ENCODE data around the gene PWWP2A. TPM values are rescaled to one million over a fixed set of nuclear protein-coding genes. Genes with fewer than 3 reads are reported as not detected.

PWWP2A gene
- total and polyA plus RNA-seq, 2 of the 8 experiments (the other 6 are each of a cell fraction or from before 2014, with no cell fraction given): 18.5 to 63.0 TPM

DNA sequence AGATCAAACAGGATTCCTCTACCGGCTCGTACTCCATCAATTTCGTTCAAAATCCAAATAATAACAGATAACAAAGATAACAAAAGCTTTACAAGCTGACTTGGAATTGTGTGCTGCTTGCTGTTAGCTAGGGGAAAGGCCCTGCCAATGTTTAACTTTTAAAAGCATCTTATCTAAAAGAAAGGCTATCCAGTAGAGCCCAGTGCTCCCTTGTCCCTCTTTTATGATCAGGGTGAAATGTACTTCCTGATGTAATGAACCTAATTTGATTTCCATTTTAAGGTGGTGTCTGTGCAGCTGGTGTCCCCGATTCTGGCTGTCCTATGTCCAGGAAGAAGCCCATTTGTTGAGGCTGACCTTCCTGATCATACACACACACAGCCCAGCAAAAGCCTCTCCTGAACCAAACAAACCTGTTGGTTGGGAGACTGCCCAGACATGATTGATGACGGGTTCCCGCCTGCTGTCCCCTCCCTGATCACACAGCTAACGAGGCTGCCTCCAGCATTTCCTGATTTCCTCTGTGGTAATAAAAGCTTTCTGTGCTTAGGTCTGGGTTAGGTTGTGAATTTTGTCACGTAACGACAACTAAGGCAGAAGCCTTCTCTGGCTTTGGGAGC lies 54.1 kb downstream of the PWWP2A start (continued):
- TF ChIP-seq KDM4A (IDR thresholded peaks at IDR 0.05; ENCODE audit: low read depth, low read length, severe bottlenecking) (no peak), GABPA (IDR thresholded peaks at IDR 0.05; ENCODE audit: borderline replicate concordance, insufficient read depth, low read length) (no peak), RNF2 (IDR thresholded peaks at IDR 0.05; ENCODE audit: borderline replicate concordance, low read depth, low read length, missing control alignments, poor library complexity, severe bottlenecking) (no peak), POU5F1 (IDR thresholded peaks at IDR 0.05; ENCODE audit: low read depth, low read length) (no peak), CBX8 (IDR thresholded peaks at IDR 0.05; ENCODE audit: borderline replicate concordance, low read depth, low read length) (no peak)
